Subcutaneous abdominal adipose tissue (tissue), 5 donors: ENCODE results near the gene CNIH3.

Source experiments
- H3K27ac ChIP-seq: one replicate; pipeline ENCODE4 v1.7.0; 2013; ENCODE audit warnings: low read depth, mild to moderate bottlenecking, inconsistent platforms, low read length, moderate library complexity
- H3K27me3 ChIP-seq, 5 donors: one replicate each; pipeline ENCODE4 v1.7.0; 2013; ENCODE audit warnings: low read length in 5 of 5, inconsistent platforms in 1 of 5; ENCODE audit not compliant: control insufficient read depth in 5 of 5, insufficient read depth in 4 of 5
- H3K36me3 ChIP-seq, 5 donors: one replicate each; pipeline ENCODE4 v1.7.0; 2013; ENCODE audit warnings: low read length in 5 of 5; ENCODE audit not compliant: control insufficient read depth in 5 of 5, insufficient read depth in 5 of 5
- H3K4me1 ChIP-seq, 5 donors: one replicate each; pipeline ENCODE4 v1.7.0; 2013; ENCODE audit warnings: low read length in 5 of 5, mild to moderate bottlenecking in 3 of 5, moderate library complexity in 1 of 5; ENCODE audit not compliant: control insufficient read depth in 5 of 5, insufficient read depth in 5 of 5
- H3K4me3 ChIP-seq, 5 donors: one replicate each; pipeline ENCODE4 v1.7.0; 2013; ENCODE audit warnings: low read length in 5 of 5, low read depth in 1 of 5
- H3K9ac ChIP-seq, 5 donors: one replicate each; pipeline ENCODE4 v1.7.0; 2013; ENCODE audit warnings: low read length in 5 of 5, mild to moderate bottlenecking in 4 of 5, moderate library complexity in 3 of 5
- H3K9me3 ChIP-seq, 5 donors: one replicate each; pipeline ENCODE4 v1.7.0; 2013; ENCODE audit warnings: low read length in 5 of 5; ENCODE audit not compliant: control insufficient read depth in 5 of 5
- donor health status: healthy.
- donor health status: healthy.
- donor health status: healthy.
- donor health status: healthy.
- donor health status: healthy.

Gene CNIH3

DNA sequence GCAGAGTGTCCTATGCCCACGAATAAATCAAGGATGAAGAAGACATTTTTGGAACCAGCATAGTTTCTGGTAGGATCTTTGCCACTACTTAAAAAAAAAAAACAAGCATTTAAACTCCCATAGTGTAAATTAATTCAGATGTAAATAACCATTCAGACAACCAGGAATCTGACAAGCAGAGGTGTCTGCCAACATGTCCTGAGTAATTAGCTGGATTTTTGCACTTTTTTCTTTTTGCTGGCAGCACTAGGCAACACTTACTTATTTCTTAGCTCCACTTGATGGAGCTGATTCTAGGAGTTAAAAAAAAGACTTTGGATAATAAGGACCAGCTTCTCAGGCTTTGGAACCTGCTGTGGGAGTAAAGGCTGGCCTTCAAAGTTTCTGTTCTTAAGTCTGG lies 27.6 kb upstream of the CNIH3 start:
- Histone ChIP-seq H3K9ac (no peak overlapping the region), H3K36me3 (no peaks in the 10 kb centered on the region), H3K27me3 (no peaks in the 10 kb centered on the region), H3K4me3 (no peak overlapping the region), H3K9me3 (peaks cover 0 to 3% (median 0%) of the 10 kb centered on the region in 5 donors), H3K27ac (no peak overlapping the region), H3K4me1 (peaks cover 0 to 5% (median 0%) of the 10 kb centered on the region in 5 donors)

DNA sequence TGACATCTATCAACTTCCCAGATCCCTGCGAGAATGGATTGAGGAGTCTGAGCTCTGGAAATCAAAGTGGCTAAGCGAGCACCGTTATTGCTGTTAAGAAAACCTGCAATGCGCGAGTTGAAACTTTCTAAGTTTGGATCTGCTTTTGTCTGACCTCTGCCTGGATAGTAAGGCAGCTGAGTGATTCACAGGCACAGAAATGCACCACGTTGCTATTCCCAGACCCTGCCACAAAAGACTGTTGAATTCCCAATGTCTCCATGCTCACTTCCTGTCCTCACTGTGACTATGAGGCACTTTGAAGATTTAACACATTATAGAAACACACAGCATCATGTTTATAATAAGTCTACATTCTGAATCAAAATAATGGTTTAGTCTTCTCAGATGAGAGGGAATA lies 27.1 kb upstream of the CNIH3 start:
- Histone ChIP-seq H3K27ac (no peak overlapping the region), H3K9ac (no peak overlapping the region), H3K4me1 (peaks cover 0 to 5% (median 0%) of the 10 kb centered on the region in 5 donors), H3K9me3 (peaks cover 0 to 3% (median 0%) of the 10 kb centered on the region in 5 donors), H3K4me3 (no peak overlapping the region), H3K36me3 (no peaks in the 10 kb centered on the region), H3K27me3 (no peaks in the 10 kb centered on the region)

DNA sequence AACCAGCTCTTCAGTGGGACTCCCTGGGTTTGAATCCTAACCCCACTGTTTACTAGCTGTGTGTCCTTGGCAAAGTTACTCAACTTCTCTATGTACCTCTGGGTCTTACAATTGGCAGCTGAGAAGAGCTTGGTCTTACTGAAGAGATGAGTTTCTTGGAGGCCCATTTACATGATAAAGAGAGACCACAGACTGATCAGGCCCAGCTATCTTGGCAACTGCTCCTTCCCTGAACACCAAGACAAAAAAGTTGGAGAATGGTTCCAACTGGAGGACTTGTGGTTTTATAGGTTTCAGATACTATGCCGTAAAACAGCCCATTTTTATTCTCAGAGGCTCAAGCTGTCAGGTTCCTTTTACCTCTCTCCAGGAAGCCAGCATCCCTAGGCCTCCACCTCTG lies 24.8 kb upstream of the CNIH3 start:
- peaks cover 0 to 5% (median 0%) of the 10 kb centered on the region in 5 donors for H3K4me1 ChIP-seq
- H3K27ac ChIP-seq, result no peak overlapping the region
- H3K9me3 ChIP-seq, result peaks cover 0 to 7% (median 0%) of the 10 kb centered on the region in 5 donors
- H3K36me3 ChIP-seq, result no peaks in the 10 kb centered on the region
- no peak overlapping the region for H3K4me3 ChIP-seq
- no peaks in the 10 kb centered on the region for H3K27me3 ChIP-seq
- no peak overlapping the region for H3K9ac ChIP-seq

DNA sequence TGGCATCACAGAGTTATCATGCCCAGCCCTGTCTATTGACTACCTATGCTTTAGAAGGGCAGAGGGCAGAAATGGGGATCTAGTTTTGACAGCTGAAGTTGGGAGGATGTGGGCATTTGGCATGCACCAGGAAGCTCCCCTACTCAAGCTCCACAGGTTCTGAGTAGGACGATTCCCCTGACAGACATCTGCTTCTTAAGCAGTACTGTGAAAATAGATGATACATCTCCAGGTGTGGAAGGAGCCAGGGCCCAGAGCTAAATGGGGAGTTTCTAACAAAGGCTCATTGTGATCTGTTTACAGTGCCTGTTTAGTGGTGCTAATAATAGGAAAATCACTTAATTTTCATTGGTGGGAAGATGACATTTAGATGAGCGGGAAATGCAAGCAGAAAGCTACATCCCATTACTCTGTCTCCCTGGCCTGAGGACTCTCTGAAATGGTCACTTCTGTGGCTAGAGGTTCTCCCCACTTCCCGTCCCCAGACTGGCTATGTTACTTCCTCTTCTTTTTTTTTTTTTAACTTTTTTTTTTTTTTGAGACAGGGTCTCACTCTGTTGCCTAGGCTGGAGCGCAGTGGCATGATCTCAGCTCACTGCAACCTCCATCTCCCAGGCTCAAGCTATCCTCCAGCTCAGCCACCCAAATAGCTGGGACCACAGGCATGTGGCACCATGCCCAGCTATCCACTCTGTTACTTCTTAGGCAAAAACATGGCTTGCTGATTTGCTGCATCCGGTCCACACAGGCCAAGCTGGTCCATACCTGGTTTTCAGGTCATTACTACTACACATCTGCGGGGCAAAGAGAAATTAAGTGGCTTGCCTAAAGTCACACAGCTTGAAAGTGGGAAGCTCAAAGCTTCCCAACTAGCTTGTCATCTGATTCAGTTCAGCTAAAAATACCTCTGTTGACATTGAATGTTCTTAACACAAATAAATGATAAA lies 23.2 kb upstream of the CNIH3 start:
- Histone ChIP-seq H3K36me3 (no peaks in the 10 kb centered on the region), H3K9me3 (peaks cover 0 to 7% (median 0%) of the 10 kb centered on the region in 5 donors), H3K4me1 (peaks cover 0 to 5% (median 0%) of the 10 kb centered on the region in 5 donors), H3K9ac (no peak overlapping the region), H3K27me3 (no peaks in the 10 kb centered on the region), H3K4me3 (no peak overlapping the region), H3K27ac (no peak overlapping the region)

DNA sequence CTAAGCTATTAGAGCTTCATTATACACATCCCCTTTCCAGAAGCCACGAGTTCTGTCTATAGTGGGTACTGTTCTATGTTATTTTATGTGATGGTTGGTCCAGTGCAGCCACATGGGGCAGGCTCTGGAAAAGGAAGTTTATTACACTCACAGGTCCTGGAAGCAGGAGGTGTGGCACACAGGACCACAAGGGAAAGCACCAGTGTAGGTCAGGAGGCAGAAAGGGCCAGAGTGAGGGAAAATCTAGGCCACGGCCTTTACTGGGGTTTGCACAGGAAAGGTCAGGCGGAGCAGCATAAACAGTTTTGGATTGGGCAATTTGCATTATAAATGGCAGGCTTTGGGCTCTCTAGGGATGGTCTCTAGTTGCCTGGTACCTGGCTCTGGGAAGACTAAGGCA lies 21.8 kb upstream of the CNIH3 start:
- Histone ChIP-seq H3K27me3 (no peaks in the 10 kb centered on the region), H3K27ac (no peak overlapping the region), H3K9ac (no peak overlapping the region), H3K9me3 (peaks cover 0 to 7% (median 0%) of the 10 kb centered on the region in 5 donors), H3K36me3 (no peaks in the 10 kb centered on the region), H3K4me1 (peaks cover 0 to 5% (median 0%) of the 10 kb centered on the region in 5 donors), H3K4me3 (no peak overlapping the region)

DNA sequence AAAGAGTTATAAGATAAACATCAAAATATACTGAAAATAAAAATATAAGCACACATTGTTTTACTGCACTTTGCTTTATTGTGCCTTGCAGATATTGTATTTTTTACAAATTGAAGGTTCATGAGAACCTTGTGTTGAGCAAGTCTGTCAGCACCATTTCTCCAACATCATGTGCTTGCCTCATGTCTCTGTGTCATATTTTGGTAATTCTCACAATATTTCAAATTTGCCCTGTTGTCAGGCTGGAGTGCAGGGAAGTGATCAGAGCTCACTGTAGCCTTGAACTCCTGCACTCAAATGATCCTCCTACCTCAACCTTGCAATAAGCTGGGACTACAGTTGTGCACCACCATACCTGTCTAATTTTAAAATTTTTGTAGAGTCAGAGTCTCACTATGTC lies 21.3 kb upstream of the CNIH3 start:
- Histone ChIP-seq H3K27ac (no peak overlapping the region), H3K9ac (no peak overlapping the region), H3K4me1 (peaks cover 0 to 5% (median 0%) of the 10 kb centered on the region in 5 donors), H3K9me3 (peaks cover 0 to 7% (median 0%) of the 10 kb centered on the region in 5 donors), H3K4me3 (no peak overlapping the region), H3K27me3 (no peaks in the 10 kb centered on the region), H3K36me3 (no peaks in the 10 kb centered on the region)

DNA sequence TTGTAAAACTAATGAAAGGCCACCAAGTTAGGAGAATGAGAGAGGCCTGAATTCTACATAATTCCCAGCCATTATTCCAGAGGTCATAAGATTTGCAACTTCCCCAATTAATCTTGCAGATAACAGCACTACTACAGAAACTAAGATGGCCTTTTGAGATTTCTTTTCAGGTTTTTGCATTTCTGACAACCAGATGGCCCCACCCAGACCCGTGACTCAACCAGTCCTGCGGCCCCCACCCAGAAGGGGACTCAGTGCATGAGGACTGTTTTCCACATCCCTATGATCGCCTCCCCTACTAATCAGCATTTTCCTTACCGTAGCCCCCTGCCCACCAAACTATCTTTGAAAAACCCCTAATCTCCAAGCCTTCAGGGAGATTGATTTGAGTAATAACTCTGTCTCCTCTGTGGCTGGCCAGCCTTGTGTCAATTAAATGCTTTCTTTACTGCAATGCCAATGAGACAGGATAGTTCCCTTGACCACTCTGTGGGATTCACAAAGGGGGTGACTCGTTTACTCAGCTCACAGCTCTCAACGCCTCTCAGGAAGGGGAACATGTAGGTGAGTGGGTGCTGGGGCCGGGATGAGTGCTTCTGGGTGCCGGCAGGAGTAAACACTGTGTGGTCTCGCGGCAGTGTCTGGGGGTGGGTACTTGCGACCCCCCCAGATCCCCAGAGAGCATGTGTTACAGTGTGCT lies 10.5 kb upstream of the CNIH3 start:
- H3K36me3 ChIP-seq, result no peaks in the 10 kb centered on the region
- H3K4me1 ChIP-seq, result no peaks in the 10 kb centered on the region
- no peak overlapping the region for H3K9ac ChIP-seq
- peaks cover 2 to 10% (median 7%) of the 10 kb centered on the region in 5 donors for H3K9me3 ChIP-seq
- H3K27me3 ChIP-seq, result no peaks in the 10 kb centered on the region
- no peak overlapping the region for H3K27ac ChIP-seq
- no peak overlapping the region for H3K4me3 ChIP-seq

DNA sequence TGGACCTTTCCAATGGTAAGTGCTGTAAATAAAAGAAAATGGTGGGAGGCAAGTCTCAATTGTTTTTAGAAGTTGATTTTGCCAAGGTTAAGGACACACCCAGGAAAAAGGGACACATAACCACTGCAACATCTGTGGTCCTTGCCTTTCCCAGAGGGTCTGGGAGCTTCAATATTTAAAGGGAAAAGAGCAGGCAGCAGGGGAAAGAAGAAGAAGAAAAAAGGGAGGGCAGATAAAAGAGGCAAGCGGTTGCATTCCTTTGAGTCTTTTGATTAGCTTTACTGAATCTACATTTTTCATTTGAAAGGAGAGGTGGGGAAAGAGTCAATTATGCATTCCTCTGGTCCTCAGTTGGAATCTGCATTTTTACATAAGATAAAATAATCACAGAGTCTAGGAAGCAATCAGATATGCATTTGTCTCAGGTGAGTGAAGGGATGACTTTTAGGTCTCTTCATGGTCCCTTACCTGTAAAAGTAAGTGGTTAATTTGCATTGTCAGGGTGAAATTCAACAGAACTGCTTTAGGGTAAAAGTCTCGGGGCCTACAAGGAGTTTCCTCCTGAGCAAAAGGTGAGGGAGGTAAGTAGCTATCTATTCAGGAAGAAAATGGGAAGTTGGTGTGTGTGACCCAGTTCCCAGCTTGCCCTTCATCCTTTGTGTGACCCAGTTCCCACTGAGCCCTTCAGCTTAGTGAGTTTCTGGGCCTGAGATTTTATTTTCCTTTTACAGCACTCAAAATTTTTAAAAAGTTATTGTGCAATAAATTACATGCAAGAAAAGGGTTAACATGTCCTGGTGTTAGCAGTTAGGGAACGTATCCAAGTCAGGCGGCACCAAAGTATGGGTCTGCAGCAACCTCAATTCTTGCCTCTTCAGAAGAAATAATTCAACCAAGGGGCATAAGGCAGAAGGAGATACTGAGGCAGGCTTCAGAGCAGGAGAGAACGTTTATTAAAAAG lies 8.6 kb upstream of the CNIH3 start:
- no peak overlapping the region for H3K4me3 ChIP-seq
- no peaks in the 10 kb centered on the region for H3K4me1 ChIP-seq
- no peak overlapping the region for H3K9ac ChIP-seq
- peaks cover 2 to 10% (median 7%) of the 10 kb centered on the region in 5 donors for H3K9me3 ChIP-seq
- H3K27ac ChIP-seq, result no peak overlapping the region
- no peaks in the 10 kb centered on the region for H3K27me3 ChIP-seq
- H3K36me3 ChIP-seq, result no peaks in the 10 kb centered on the region

DNA sequence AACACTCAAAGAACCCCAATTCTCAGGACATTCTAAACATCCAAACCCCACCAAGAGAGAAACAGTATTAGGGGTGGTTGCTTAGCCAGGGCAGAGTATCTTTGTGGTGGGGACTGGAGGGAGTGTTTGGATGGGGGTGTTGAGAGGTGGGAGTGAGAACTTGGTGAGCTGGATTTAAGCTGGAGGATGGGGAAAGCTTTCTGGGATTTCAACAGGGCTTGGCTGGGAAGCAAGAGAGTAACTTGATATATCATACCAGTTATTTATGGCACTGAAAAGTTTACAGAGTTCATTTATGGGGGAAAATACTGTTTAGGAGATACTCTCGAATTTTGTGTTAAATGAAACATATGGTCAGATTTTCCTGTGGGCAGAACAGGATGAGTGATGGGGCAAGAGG lies 6.8 kb upstream of the CNIH3 start:
- Histone ChIP-seq H3K9ac (no peak overlapping the region), H3K27me3 (peaks cover 0 to 4% (median 0%) of the 10 kb centered on the region in 5 donors), H3K4me1 (no peaks in the 10 kb centered on the region), H3K4me3 (no peak overlapping the region), H3K9me3 (peaks cover 2 to 10% (median 7%) of the 10 kb centered on the region in 5 donors), H3K36me3 (no peaks in the 10 kb centered on the region), H3K27ac (no peak overlapping the region)
